Upper lobe of left lung (tissue), 4 donors: Measurements from ENCODE around the gene ATF6B.

Experiments used
- POLR2A ChIP-seq, 4 donors: fragments of 450-650 bp; IDR thresholded peaks; one replicate each; pipeline ENCODE4 v1.5.1; 2016 to 2017; ENCODE audit warnings: antibody characterized with exemption in 4 of 4, mild to moderate bottlenecking in 2 of 4
- TF ChIP-seq, protein P1 (sequence below), 6 experiments: fragments of 450-650 bp in 4 of 6; fragments of 200-600 bp in 2 of 6; sonication (generic) in 2 of 6; IDR thresholded peaks; one replicate each; pipeline ENCODE4 v1.5.1; 2016 to 2019; ENCODE audit warnings: antibody characterized with exemption in 6 of 6

- TF ChIP-seq, protein P1, sequence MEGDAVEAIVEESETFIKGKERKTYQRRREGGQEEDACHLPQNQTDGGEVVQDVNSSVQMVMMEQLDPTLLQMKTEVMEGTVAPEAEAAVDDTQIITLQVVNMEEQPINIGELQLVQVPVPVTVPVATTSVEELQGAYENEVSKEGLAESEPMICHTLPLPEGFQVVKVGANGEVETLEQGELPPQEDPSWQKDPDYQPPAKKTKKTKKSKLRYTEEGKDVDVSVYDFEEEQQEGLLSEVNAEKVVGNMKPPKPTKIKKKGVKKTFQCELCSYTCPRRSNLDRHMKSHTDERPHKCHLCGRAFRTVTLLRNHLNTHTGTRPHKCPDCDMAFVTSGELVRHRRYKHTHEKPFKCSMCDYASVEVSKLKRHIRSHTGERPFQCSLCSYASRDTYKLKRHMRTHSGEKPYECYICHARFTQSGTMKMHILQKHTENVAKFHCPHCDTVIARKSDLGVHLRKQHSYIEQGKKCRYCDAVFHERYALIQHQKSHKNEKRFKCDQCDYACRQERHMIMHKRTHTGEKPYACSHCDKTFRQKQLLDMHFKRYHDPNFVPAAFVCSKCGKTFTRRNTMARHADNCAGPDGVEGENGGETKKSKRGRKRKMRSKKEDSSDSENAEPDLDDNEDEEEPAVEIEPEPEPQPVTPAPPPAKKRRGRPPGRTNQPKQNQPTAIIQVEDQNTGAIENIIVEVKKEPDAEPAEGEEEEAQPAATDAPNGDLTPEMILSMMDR (IDR thresholded peaks at IDR 0.05) = peak in 1 of 6 experiments; percentile 2
- no peak for TF ChIP-seq POLR2A (IDR thresholded peaks at IDR 0.05)
Measured at GRCh38 chr6:32086661-32087573, 41.1 kb downstream of the ATF6B start.
